Measurements from ENCODE around the gene IL17REL. TPM values are rescaled to one million over a fixed set of nuclear protein-coding genes. Genes with fewer than 3 reads are reported as not detected.

Gene IL17REL
- total and polyA plus RNA-seq, 5 donors from 2014 or later: 0.07 to 0.57 TPM; not detected in 3

- no peak for DNase-seq
- H3K9me3 Mint-ChIP-seq: peaks cover 0 to 6% (median 2%) of the 10 kb centered on the region in 7 donors
These were observed 17.0 kb downstream of the IL17REL start for GRCh38 chr22:49995361-49996118.

GRCh38 chr22:49995041-49995360 lies 17.6 kb downstream of the IL17REL start:
- no peaks in the 10 kb centered on the region for H3K36me3 Mint-ChIP-seq
- Histone ChIP-seq H3K36me3 (ENCODE audit: control insufficient read depth, insufficient read depth, low read length) (no peaks in the 10 kb centered on the region), H3K4me1 (ENCODE audit: control insufficient read depth, insufficient read depth, low read length, poor library complexity, severe bottlenecking) (peaks cover 5% of the 10 kb centered on the region), H3K4me3 (ENCODE audit: low read depth, low read length) (no peak overlapping the region), H3K27me3 (ENCODE audit: control insufficient read depth, insufficient read depth, low read length) (no peaks in the 10 kb centered on the region), H3K9me3 (ENCODE audit: control insufficient read depth in 2 of 2, low read length in 2 of 2) (peaks cover 5 to 12% of the 10 kb centered on the region in 2 experiments), H3K27ac (ENCODE audit: insufficient read depth, low read length, poor library complexity, severe bottlenecking) (no peak overlapping the region)
- H3K27ac Mint-ChIP-seq: no peak overlapping the region
- peaks cover 4% of the 10 kb centered on the region for H3K27me3 Mint-ChIP-seq
- H3K9me3 Mint-ChIP-seq: peaks cover 0 to 6% (median 2%) of the 10 kb centered on the region in 7 donors
- H3K4me3 Mint-ChIP-seq: no peak overlapping the region
- DNase-seq: no peak
- peaks cover 0 to 19% (median 5%) of the 10 kb centered on the region in 4 donors for H3K4me1 Mint-ChIP-seq
- no peak for ATAC-seq (ENCODE audit: low read depth in 2 of 2)

More at GRCh38 chr22:49995361-49996118, 17.0 kb downstream of the IL17REL start:
- H3K36me3 ChIP-seq (ENCODE audit: control insufficient read depth, insufficient read depth, low read length): no peaks in the 10 kb centered on the region
- H3K4me3 ChIP-seq (ENCODE audit: low read depth, low read length): no peak overlapping the region
- peaks cover 5 to 10% of the 10 kb centered on the region in 2 experiments for H3K9me3 ChIP-seq (ENCODE audit: control insufficient read depth in 2 of 2, low read length in 2 of 2)
- peaks cover 5% of the 10 kb centered on the region for H3K4me1 ChIP-seq (ENCODE audit: control insufficient read depth, insufficient read depth, low read length, poor library complexity, severe bottlenecking)
- Mint-ChIP-seq H3K27me3 (peaks cover 4% of the 10 kb centered on the region), H3K4me3 (no peak overlapping the region), H3K27ac (no peak overlapping the region), H3K4me1 (peaks cover 0 to 19% (median 5%) of the 10 kb centered on the region in 4 donors), H3K36me3 (no peaks in the 10 kb centered on the region)
- H3K27me3 ChIP-seq (ENCODE audit: control insufficient read depth, insufficient read depth, low read length): no peaks in the 10 kb centered on the region
- ATAC-seq (ENCODE audit: low read depth in 2 of 2): no peak
- H3K27ac ChIP-seq (ENCODE audit: insufficient read depth, low read length, poor library complexity, severe bottlenecking): no peak overlapping the region

DNA sequence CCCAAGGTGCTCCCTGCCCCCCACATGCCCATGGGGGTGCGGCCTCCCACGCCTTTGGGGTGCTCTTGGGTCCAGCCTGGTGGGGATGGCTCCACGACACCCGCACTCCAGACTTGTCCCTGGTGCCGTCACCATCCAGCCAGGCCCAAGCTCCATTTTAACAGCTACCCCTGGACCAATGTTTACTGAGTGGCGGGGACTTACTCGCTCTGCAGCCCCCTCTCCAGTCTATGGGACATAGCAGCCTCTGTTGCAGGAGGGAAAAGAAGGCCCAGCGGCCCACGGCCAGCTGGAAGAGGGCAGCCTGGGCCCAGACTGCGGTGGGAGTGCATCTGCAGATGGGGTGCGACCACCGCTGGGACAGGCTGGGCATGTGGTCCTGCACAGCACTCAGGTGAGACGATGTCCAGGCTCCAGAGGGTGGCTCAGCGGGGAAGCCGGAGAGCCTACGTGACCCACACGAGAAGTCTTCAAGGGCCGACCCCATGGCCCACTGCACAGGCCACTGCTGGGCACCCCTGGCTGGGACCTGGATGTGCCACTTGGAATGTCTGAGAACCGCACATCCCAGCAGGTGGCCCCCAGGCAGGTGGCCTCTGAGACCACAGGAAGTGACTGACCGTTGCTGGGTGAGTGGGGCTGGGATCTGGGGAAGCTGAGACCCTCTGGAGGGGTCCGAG lies 18.1 kb downstream of the IL17REL start:
- Histone ChIP-seq H3K27me3 (ENCODE audit: control insufficient read depth, insufficient read depth, low read length) (no peaks in the 10 kb centered on the region), H3K9me3 (ENCODE audit: control insufficient read depth in 2 of 2, low read length in 2 of 2) (peaks cover 5 to 12% of the 10 kb centered on the region in 2 experiments), H3K27ac (ENCODE audit: insufficient read depth, low read length, poor library complexity, severe bottlenecking) (no peak overlapping the region), H3K4me1 (ENCODE audit: control insufficient read depth, insufficient read depth, low read length, poor library complexity, severe bottlenecking) (peaks cover 5% of the 10 kb centered on the region), H3K4me3 (ENCODE audit: low read depth, low read length) (no peak overlapping the region), H3K36me3 (ENCODE audit: control insufficient read depth, insufficient read depth, low read length) (no peaks in the 10 kb centered on the region)
- Mint-ChIP-seq H3K4me3 (no peak overlapping the region), H3K9me3 (peaks cover 0 to 6% (median 2%) of the 10 kb centered on the region in 7 donors), H3K27me3 (peaks cover 4% of the 10 kb centered on the region), H3K4me1 (peaks cover 0 to 19% (median 5%) of the 10 kb centered on the region in 4 donors), H3K27ac (no peak overlapping the region), H3K36me3 (no peaks in the 10 kb centered on the region)
- no peak for ATAC-seq (ENCODE audit: low read depth in 2 of 2)
- no peak for DNase-seq

DNA sequence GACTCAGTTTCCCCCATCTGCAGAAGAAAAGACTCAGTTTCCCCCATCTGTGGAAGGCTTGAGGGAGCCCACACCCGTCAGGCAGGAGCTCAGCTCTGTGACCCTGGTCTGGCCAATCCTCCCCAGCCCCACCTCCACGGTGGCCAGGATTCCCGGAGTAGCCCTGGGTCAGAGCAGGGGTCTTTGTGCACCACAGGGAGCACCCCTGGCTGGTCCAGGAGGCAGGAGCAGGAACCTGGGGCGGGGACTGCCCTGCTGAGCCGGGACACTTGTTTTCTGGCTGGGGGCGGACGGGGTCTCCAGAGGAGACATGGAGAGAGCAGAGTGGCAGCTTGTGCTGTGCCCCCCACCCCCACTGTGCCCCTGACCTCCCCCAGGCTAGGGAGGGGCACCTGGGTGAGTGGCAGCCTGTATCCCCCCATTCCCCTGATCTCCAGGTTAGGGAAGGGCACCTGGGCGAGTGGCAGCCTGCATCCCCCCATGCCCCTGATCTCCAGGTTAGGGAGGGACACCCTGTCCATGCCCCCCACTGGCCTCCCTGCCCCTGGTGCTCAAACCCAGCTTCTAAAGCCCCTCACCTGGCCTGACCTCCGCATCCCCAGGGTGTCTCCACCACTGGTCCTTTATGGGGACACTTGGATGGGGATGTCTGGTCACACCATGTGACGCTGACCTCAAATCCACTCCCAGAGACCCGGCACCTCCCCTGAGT lies 18.8 kb downstream of the IL17REL start:
- DNase-seq (no peak), ATAC-seq (ENCODE audit: low read depth in 2 of 2) (no peak)
- Histone ChIP-seq H3K4me1 (ENCODE audit: control insufficient read depth, insufficient read depth, low read length, poor library complexity, severe bottlenecking) (peaks cover 5% of the 10 kb centered on the region), H3K4me3 (ENCODE audit: low read depth, low read length) (no peak overlapping the region), H3K27me3 (ENCODE audit: control insufficient read depth, insufficient read depth, low read length) (no peaks in the 10 kb centered on the region), H3K9me3 (ENCODE audit: control insufficient read depth in 2 of 2, low read length in 2 of 2) (peaks cover 5 to 12% of the 10 kb centered on the region in 2 experiments), H3K36me3 (ENCODE audit: control insufficient read depth, insufficient read depth, low read length) (no peaks in the 10 kb centered on the region), H3K27ac (ENCODE audit: insufficient read depth, low read length, poor library complexity, severe bottlenecking) (no peak overlapping the region)
- Mint-ChIP-seq H3K27me3 (peaks cover 4% of the 10 kb centered on the region), H3K9me3 (peaks cover 0 to 6% (median 2%) of the 10 kb centered on the region in 7 donors), H3K27ac (no peak overlapping the region), H3K36me3 (no peaks in the 10 kb centered on the region), H3K4me3 (no peak overlapping the region), H3K4me1 (peaks cover 0 to 16% (median 5%) of the 10 kb centered on the region in 4 donors)

- Mint-ChIP-seq H3K4me3 (no peak overlapping the region), H3K9me3 (peaks cover 0 to 11% (median 2%) of the 10 kb centered on the region in 7 donors), H3K27ac (peak overlapping the region in 1 of 3 donors; percentile 65), H3K27me3 (peaks cover 9% of the 10 kb centered on the region), H3K4me1 (peaks cover 0 to 10% (median 5%) of the 10 kb centered on the region in 4 donors), H3K36me3 (no peaks in the 10 kb centered on the region)
- peak; percentile 83 to 84 for ATAC-seq (ENCODE audit: low read depth in 2 of 2)
- Histone ChIP-seq H3K27me3 (ENCODE audit: control insufficient read depth, insufficient read depth, low read length) (no peaks in the 10 kb centered on the region), H3K27ac (ENCODE audit: insufficient read depth, low read length, poor library complexity, severe bottlenecking) (no peak overlapping the region), H3K4me1 (ENCODE audit: control insufficient read depth, insufficient read depth, low read length, poor library complexity, severe bottlenecking) (peaks cover 5% of the 10 kb centered on the region), H3K9me3 (ENCODE audit: control insufficient read depth in 2 of 2, low read length in 2 of 2) (peaks cover 5 to 12% of the 10 kb centered on the region in 2 experiments), H3K36me3 (ENCODE audit: control insufficient read depth, insufficient read depth, low read length) (no peaks in the 10 kb centered on the region), H3K4me3 (ENCODE audit: low read depth, low read length) (no peak overlapping the region)
- DNase-seq: peak in 2 of 3 donors; percentile 63 to 79
These were observed 19.5 kb downstream of the IL17REL start for GRCh38 chr22:49992921-49993648.

DNA sequence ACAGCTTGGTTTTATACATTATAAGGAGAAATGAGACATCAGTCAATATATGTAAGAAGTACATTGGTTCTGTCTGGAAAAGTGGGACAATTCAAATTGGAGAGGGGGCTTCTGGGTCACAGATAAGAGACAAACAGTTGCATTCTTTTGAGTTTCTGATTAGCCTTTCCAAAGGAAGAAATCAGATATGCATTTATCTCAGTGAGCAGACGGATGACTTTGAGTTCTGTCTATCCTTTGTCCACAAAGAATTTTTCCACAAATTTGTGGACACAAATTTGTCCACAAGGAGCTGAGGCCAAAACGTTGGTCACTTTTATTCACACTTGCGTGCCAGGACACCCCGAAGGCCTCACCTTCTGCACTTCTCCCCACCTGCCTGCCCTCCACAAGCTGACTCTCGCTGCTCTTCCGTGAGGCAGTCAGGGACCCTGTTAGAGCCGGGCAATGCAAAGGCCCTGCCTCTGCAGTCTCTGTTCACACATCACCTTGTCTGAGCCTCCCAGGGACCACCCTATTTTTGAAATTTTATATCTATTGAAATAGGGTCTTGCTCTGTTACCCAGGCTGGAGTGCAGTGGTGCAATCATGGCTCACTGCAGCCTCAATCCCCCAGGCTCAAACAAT lies 20.5 kb downstream of the IL17REL start:
- Mint-ChIP-seq H3K4me1 (peaks cover 0 to 10% (median 5%) of the 10 kb centered on the region in 4 donors), H3K9me3 (peaks cover 0 to 11% (median 2%) of the 10 kb centered on the region in 7 donors), H3K27ac (no peak overlapping the region), H3K27me3 (peaks cover 9% of the 10 kb centered on the region), H3K36me3 (no peaks in the 10 kb centered on the region), H3K4me3 (no peak overlapping the region)
- peaks cover 5% of the 10 kb centered on the region for H3K4me1 ChIP-seq (ENCODE audit: control insufficient read depth, insufficient read depth, low read length, poor library complexity, severe bottlenecking)
- no peak overlapping the region for H3K27ac ChIP-seq (ENCODE audit: insufficient read depth, low read length, poor library complexity, severe bottlenecking)
- peaks cover 3% of the 10 kb centered on the region for H3K27me3 ChIP-seq (ENCODE audit: control insufficient read depth, insufficient read depth, low read length)
- H3K36me3 ChIP-seq (ENCODE audit: control insufficient read depth, insufficient read depth, low read length): no peaks in the 10 kb centered on the region
- peaks cover 5 to 12% of the 10 kb centered on the region in 2 experiments for H3K9me3 ChIP-seq (ENCODE audit: control insufficient read depth in 2 of 2, low read length in 2 of 2)
- no peak overlapping the region for H3K4me3 ChIP-seq (ENCODE audit: low read depth, low read length)
- DNase-seq (no peak), ATAC-seq (ENCODE audit: low read depth in 2 of 2) (no peak)

DNA sequence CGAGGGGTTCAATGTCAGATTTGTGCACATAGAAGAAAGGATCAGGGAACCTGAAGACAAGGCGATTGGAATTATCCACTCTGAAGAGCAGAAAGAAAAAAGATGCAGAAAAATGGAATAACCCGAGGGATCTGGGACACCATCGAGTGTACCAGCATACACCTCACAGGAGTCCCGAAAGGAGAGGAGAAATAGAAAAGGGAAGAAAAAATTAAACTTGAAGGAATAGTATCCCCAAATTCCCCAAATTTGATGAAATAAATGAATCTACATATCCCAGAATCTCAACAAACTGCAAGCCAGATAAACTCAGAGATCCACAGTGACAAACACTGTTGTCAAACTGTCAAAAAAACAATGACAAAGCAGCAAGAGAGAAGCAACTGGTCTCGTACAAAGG lies 21.4 kb downstream of the IL17REL start:
- Histone ChIP-seq H3K36me3 (ENCODE audit: control insufficient read depth, insufficient read depth, low read length) (no peaks in the 10 kb centered on the region), H3K4me3 (ENCODE audit: low read depth, low read length) (no peak overlapping the region), H3K27ac (ENCODE audit: insufficient read depth, low read length, poor library complexity, severe bottlenecking) (no peak overlapping the region), H3K9me3 (ENCODE audit: control insufficient read depth in 2 of 2, low read length in 2 of 2) (peaks cover 11 to 17% of the 10 kb centered on the region in 2 experiments), H3K27me3 (ENCODE audit: control insufficient read depth, insufficient read depth, low read length) (peaks cover 7% of the 10 kb centered on the region), H3K4me1 (ENCODE audit: control insufficient read depth, insufficient read depth, low read length, poor library complexity, severe bottlenecking) (peaks cover 5% of the 10 kb centered on the region)
- H3K9me3 Mint-ChIP-seq: peaks cover 0 to 13% (median 3%) of the 10 kb centered on the region in 7 donors
- peaks cover 0 to 10% (median 5%) of the 10 kb centered on the region in 4 donors for H3K4me1 Mint-ChIP-seq
- peaks cover 11% of the 10 kb centered on the region for H3K27me3 Mint-ChIP-seq
- ATAC-seq (ENCODE audit: low read depth in 2 of 2) (no peak), DNase-seq (no peak)
- peak overlapping the region in 1 of 3 donors; percentile 79 for H3K27ac Mint-ChIP-seq
- no peak overlapping the region for H3K4me3 Mint-ChIP-seq
- H3K36me3 Mint-ChIP-seq: peaks cover 3% of the 10 kb centered on the region
